Type B pancreatic cell (in vitro differentiated cells): ENCODE measurements around the gene IL16. TPM values are rescaled to one million over a fixed set of nuclear protein-coding genes. Genes with fewer than 3 reads are reported as not detected.

Experiments used
- DNase-seq: peaks from one replicate; pipeline ENCODE4 v3.0.0; 2021; ENCODE audit warnings: mixed read lengths; ENCODE audit not compliant: unreplicated experiment; ENCODE audit errors: extremely low spot score
- H3K27ac Mint-ChIP-seq: 2 replicates; pipeline ENCODE4 v1.8.0; 2021; ENCODE audit warnings: mild to moderate bottlenecking, mixed read lengths
- H3K27me3 Mint-ChIP-seq: 2 replicates; pipeline ENCODE4 v1.8.0; 2021; ENCODE audit warnings: mixed read lengths
- H3K36me3 Mint-ChIP-seq: 2 replicates; pipeline ENCODE4 v1.8.0; 2021; ENCODE audit warnings: mixed read lengths
- H3K4me1 Mint-ChIP-seq: one replicate; pipeline ENCODE4 v1.8.0; 2021; ENCODE audit warnings: mixed read lengths; ENCODE audit not compliant: unreplicated experiment
- H3K4me3 Mint-ChIP-seq: 2 replicates; pipeline ENCODE4 v1.8.0; 2021; ENCODE audit warnings: mild to moderate bottlenecking, mixed read lengths
- H3K9me3 Mint-ChIP-seq: 2 replicates; pipeline ENCODE4 v1.8.0; 2021; ENCODE audit warnings: mixed read lengths
- CTCF ChIP-seq: fragments of 200-600 bp; sonication (generic); conservative IDR thresholded peaks from 2 replicates; pipeline ENCODE4 v1.5.0; 2021; ENCODE audit warnings: antibody characterized with exemption, mild to moderate bottlenecking
- total RNA-seq: library from RNA; stranded (reverse); gene quantifications from 2 replicates; pipeline ENCODE4 v1.2.1, GENCODE V29; 2021; ENCODE audit warnings: low replicate concordance

The IL16 gene
- total RNA-seq, 1 donor from 2014 or later: 0.14 TPM

- H3K27ac Mint-ChIP-seq: no peak overlapping the region
- no peaks in the 10 kb centered on the region for H3K9me3 Mint-ChIP-seq
- H3K4me1 Mint-ChIP-seq: peaks cover 8% of the 10 kb centered on the region
- H3K4me3 Mint-ChIP-seq: no peak overlapping the region
- no peak for TF ChIP-seq CTCF
- no peaks in the 10 kb centered on the region for H3K36me3 Mint-ChIP-seq
- H3K27me3 Mint-ChIP-seq: peaks cover 5% of the 10 kb centered on the region
- no peak for DNase-seq
Measured at GRCh38 chr15:81292523-81293001, 95.9 kb downstream of the IL16 start.

GRCh38 chr15:81293728-81294515 lies 97.2 kb downstream of the IL16 start:
- TF ChIP-seq CTCF: peak; percentile 26
- no peak overlapping the region for H3K4me3 Mint-ChIP-seq
- H3K27ac Mint-ChIP-seq: no peak overlapping the region
- H3K36me3 Mint-ChIP-seq: no peaks in the 10 kb centered on the region
- DNase-seq: no peak
- H3K9me3 Mint-ChIP-seq: no peaks in the 10 kb centered on the region
- peaks cover 8% of the 10 kb centered on the region for H3K4me1 Mint-ChIP-seq
- peaks cover 5% of the 10 kb centered on the region for H3K27me3 Mint-ChIP-seq

- Mint-ChIP-seq H3K4me3 (no peak overlapping the region), H3K4me1 (peaks cover 8% of the 10 kb centered on the region), H3K36me3 (no peaks in the 10 kb centered on the region), H3K27ac (no peak overlapping the region), H3K27me3 (peaks cover 5% of the 10 kb centered on the region), H3K9me3 (no peaks in the 10 kb centered on the region)
- peak; percentile 3 for TF ChIP-seq CTCF
- DNase-seq: no peak
Measured at GRCh38 chr15:81294516-81294880, 97.8 kb downstream of the IL16 start.

GRCh38 chr15:81295486-81296121 lies 98.9 kb downstream of the IL16 start:
- Mint-ChIP-seq H3K36me3 (no peaks in the 10 kb centered on the region), H3K27ac (no peak overlapping the region), H3K4me3 (no peak overlapping the region), H3K9me3 (no peaks in the 10 kb centered on the region), H3K27me3 (peaks cover 5% of the 10 kb centered on the region), H3K4me1 (peaks cover 8% of the 10 kb centered on the region)
- no peak for TF ChIP-seq CTCF
- DNase-seq: no peak

- no peak for TF ChIP-seq CTCF
- Mint-ChIP-seq H3K9me3 (no peaks in the 10 kb centered on the region), H3K4me3 (no peak overlapping the region), H3K27me3 (peaks cover 5% of the 10 kb centered on the region), H3K36me3 (no peaks in the 10 kb centered on the region), H3K27ac (no peak overlapping the region), H3K4me1 (peaks cover 8% of the 10 kb centered on the region)
- no peak for DNase-seq
Measured at GRCh38 chr15:81296186-81296585, 99.5 kb downstream of the IL16 start.
